Peyer's patch (tissue), 4 donors: ENCODE measurements around the gene KCNMA1.

Experiments
- CTCF ChIP-seq, 6 experiments: fragments of 450-650 bp in 4 of 6; fragments of 200-600 bp in 2 of 6; sonication (generic) in 1 of 6; IDR thresholded peaks; one replicate each; pipeline ENCODE4 v1.5.1; 2017 to 2019; ENCODE audit warnings: antibody characterized with exemption in 6 of 6, mild to moderate bottlenecking in 3 of 6, moderate library complexity in 1 of 6
- POLR2A ChIP-seq, 2 donors: fragments of 450-650 bp; IDR thresholded peaks; one replicate each; pipeline ENCODE4 v1.5.1; 2017; ENCODE audit warnings: antibody characterized with exemption in 2 of 2, mild to moderate bottlenecking in 2 of 2, moderate library complexity in 2 of 2

DNA sequence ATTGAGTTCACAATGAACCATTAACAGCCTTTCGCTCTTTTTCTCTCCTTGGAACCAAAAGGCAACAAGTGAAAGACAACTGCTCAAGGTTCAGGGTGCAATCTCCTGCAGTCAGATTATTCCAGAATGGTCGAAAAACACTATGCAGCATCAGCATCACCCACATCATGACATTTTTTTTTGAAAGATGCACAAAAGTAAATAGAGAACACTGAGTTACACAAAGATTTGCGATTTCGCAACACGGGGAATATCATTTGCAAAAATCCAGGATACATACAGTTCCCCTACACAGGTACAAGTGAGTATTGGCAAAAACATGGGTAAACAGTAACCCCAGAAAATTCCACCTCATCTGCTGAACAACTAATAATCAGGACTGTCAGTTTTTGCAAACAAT lies 611.5 kb downstream of the KCNMA1 start:
- TF ChIP-seq POLR2A (IDR thresholded peaks at IDR 0.05) (no peak), CTCF (IDR thresholded peaks at IDR 0.05) (no peak)
